ENCODE data around the gene ZNF195.
"Not testable (repeated sequence)": the region's sequence is repeated elsewhere in the genome, so short reads cannot be mapped to it uniquely, and the experiment has no call there.

Gene ZNF195

DNA sequence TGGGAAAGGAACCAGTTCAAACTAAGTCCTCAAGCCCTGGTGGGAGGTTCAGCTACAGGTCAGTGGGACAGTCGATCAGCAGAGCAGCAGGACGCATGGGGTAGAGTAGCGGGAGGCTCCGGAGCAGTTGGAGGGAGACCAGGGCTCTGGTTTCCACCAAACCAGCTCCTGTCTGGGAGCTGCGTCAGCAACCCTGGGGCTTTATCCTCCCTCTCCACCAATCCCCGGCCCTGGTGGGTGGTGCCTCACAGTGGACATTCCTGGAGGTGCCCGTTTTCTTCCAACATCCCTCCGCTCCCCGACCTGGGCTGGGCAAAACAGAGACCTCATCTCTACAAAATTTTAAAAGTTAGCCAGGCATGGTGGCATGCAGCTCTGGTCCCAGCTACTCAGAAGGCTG lies 32.4 kb downstream of the ZNF195 start:
- DNase-seq (ENCODE audit: low read depth) = no peak

DNA sequence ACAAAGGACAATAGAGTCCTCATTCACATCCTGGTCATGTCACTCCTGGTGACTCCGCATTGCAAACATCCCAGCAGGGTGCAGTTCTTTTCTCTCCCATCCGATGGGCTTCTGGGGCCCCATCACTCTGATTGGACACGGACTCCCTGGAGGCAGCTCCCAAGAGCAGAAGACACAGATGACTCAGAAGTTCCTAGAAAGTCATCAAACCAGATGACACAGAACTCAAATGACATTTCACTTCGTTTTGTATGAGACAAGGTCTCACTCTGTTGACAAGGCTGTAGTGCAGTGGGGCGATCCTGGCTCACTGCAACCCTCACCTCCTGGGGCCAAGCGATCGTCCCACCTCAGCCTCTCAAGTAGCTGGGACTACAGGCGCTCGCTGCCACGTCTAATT lies 33.2 kb downstream of the ZNF195 start:
- DNase-seq (ENCODE audit: low read depth) = no peak

DNA sequence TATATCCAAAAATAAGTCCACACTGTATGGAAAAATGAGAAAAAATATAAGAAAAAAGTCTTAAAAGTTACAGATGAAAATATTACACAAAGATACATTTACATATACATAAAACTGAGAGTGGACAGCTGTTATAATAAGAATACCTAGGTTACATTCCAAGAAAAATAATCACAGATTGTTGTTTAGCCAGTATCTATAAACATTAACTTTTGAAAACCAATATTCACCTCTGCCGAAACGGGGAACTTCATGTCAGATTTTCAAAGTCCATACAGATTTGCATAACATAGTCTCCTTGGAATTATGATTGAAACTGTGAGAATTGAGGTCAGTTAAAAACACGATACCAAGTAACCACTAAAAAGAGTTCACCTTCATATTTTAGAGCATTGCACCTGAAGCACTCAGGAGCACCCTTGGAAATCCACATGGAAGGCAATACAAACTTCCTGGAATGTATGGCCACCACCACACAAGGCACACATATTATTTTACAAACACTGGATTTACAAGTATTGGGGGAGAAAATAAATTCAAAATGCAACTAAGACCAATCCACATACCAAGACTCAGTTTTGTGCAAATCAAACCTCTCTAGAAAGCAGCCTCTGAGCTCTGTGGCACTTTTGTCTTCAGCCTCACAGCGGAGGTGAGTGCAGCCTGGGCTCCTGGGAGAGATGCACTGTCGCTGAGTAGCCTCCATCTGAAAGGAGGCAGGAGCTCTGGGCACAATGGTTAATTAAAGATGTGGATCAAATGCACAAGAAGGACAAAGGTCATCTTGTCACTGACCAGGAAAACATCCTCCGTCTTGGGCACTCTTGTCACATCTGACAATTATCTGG lies 34.4 kb downstream of the ZNF195 start:
- DNase-seq (ENCODE audit: low read depth) = no peak

DNA sequence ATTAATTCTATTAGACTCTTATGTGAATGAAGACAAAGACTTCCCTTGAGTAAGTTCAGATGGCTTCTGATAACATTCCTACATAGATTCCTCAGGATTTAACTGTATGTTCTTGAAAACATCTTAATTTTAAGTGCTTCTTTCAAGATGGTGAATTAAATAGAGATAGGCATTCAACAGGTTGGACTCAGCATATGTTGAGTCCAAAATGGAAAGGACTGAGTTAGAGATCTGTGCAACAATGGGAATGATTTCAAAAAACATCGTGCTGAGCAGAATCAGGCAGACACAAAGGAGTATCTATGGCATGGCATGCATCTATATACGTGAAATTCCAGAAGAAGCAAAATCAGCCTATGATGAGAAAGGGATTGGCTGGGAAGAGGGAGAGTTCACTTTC lies 36.2 kb downstream of the ZNF195 start:
- DNase-seq (ENCODE audit: low read depth) = no peak

DNA sequence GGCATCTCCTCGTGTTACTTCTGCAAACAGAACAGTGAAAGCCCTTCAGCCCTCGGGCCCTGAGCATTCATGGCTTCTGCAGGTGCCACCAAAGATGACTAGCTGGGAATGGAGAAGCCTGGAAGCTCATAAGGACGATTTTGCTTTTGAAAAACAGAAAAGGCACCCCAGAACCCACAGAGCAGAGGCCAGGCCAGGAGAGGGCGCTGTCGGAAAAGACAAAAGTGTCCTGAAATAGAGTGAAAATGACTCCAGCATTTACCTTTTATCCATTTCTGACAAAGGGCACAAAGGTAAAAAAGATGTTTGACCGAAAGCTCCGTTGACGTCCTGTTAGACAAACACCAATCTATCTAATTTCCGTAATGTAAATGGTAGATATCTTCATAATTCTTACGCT lies 37.6 kb downstream of the ZNF195 start:
- peak; percentile 53 for DNase-seq (ENCODE audit: low read depth)

DNA sequence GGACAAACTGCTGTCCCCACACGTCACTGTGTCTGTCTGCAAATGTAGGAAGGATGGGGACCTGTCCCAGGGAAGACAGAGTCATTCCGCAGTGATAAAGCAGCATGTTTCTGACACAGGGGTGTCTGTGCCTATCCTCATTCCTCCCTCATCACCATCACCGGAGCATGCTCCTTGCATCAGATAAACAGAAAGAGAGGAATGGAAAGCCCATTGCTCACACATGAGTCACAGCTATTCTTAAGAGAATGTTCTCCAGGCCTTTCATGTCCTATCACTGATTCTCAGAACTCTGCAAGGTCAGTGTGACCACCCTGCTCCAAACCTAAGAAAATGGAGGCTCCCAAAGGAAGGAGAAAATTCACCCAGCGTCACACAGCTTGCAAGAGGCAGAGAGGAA lies 38.9 kb downstream of the ZNF195 start:
- DNase-seq (ENCODE audit: low read depth) = no peak

DNA sequence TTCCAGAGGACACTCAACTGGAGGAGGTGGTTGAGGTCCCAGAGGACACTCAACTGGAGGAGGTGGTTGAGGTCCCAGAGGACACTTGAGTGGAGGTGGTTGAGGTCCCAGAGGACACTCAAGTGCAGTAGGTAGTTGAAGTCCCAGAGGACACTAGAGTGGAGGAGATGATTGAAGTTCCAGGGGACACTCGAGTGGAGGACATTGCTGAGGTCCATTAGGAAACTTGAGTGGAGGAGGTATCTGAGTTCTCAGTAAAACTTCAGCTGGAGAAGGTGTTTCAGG lies 39.7 kb downstream of the ZNF195 start:
- no peak for DNase-seq (ENCODE audit: low read depth)

DNA sequence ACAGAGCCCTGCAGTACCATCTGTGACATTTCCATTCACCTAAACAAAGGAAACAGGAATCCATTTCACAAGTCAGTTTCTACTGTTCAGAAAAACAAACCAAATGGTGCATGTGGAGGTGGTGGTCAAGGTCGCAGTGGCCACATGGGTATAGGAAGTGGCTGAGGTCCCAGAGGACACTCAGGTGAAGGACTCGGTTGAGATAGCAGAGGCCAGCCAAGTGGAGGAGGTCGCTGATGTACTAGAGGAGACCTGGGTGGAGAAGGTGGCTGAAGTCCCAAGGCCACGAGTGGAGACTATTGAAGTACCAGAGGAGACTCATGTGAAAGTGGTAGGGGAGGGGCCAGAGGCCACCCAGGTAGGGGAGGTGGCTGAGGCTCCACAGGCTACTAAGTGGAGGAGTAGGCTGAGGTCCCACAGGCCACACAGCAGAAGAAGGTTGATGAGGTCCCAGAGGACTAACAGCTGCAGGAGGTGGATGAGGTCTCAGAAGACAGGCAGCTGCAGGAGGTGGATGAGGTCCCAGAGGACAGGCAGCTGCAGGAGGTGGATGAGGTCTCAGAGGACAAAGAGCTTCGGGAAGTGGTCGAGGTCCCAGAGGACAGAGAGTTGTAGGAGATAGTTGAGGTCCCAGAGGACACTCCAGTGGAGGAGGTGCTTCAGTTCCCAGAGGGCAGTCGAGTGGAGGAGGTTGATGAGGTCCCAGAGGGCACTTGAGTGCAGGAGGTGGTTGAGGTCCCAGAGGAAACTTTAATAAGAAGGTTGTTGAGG lies 40.2 kb downstream of the ZNF195 start:
- DNase-seq (ENCODE audit: low read depth) = no peak

DNA sequence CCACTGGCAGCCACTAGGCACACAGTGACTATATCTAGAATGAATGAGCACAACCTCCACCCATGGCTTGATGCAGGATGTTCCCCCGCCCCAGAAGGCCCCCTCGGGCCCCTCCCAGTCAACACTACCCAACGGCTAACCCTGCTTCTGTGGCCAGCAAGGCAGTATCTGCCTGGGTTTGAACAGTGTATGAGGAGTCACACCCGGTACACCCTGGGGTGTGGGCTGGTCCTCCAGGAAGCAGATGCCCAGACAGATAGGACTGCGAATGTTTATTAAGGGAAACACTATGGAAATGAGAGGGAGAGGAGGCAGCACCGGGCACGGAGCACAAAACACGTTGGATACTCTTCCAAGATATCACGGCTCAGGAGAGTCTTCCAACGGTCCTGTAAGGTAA lies 42.5 kb downstream of the ZNF195 start:
- DNase-seq (ENCODE audit: low read depth) = not testable (repeated sequence)

DNA sequence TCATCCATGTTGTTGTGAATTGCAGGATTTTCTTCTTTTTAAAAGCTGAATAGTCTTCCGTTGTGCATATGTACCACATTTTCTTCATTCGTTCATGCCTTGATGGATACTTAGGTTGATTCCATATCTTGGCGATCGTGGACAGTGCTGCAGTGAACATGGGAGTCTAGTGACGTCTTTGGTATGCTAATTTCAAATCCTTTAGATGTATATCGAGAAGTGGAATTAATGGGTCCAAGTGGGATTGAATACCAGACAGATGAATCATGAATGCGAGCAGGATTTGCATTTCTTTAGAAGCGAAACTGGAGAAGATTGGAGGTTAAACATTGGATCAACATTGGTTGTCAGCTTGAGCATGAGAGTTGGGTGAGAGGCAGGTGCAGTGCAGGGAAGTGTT lies 45.8 kb downstream of the ZNF195 start:
- DNase-seq (ENCODE audit: low read depth) = not testable (repeated sequence)

DNA sequence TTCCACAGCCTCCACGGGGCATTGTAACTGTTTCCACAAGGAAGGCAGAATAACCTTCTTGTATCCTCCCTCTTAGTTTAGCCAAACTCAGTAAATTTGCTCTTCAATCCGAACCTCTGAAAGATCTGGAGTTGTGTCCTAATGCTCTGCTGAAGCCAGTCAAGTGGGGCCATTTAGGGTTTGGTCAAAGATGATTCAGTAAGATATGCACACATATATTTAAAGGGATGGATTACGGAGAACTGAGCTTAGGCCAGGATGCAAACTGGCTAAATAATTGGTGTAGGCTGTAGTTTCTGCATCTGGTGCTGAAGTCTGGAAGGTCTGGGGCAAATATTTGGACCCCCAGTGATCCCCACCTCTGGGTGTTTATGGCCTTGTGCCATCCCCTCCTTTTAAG lies 47.9 kb downstream of the ZNF195 start:
- not testable (repeated sequence) for DNase-seq (ENCODE audit: low read depth)

DNA sequence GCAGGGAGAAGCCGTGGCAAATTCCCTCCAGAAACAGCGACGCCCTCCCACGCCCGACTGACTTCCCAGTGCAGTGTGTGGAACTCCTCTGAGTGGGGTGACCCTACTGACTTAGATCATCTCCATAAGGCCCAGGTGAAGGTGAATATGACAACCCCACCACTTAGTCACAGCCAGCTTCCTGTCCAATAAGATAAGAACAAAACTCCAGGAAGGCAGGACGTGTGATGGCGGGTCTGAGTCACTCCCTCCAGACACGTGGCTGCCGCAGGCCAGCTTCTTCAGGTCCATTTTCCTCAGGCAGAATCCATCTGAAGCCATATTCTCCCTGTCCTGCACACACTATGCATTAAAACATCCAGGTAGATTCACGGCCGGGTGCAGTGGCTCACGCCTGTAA lies 48.9 kb downstream of the ZNF195 start:
- DNase-seq (ENCODE audit: low read depth) = not testable (repeated sequence)

DNA sequence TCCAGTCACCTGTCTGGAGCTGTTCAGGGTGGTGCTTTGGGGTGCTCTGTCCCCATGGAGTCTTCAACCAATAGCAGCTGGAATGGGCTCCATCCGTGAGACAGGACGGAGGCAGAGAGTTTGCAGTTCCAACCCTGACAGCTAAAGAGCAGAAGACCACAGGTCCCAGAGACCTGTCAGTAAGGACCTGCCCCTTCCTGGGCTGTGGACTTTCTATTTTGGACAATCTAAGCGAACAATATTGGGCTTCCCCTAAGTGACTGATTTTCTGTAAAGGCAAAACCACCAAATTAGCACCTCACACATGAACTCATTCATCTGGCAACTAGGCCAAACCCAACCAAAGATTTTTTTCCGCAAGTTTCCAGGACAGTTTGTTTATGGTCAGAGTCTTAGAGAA lies 50.4 kb downstream of the ZNF195 start:
- not testable (repeated sequence) for DNase-seq (ENCODE audit: low read depth)

DNA sequence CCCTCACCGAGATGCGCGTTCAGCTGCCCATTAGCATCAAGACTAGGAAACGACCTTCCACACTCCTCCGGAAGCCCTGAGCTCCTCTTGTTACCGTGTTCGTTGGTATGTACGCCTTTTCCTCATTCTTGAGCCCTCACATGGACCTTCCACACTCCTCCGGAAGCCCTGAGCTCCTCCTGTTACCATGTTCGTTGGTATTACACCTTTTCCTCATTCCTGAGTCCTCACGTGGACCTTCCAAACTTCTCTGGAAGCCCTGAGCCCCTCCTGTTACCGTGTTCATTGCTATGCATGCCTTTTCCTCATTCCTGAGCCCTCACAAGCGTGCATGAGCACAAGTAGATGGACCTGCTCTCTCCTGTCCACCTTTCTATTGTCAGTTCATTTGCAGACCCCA lies 52.5 kb downstream of the ZNF195 start:
- DNase-seq (ENCODE audit: low read depth) = not testable (repeated sequence)

DNA sequence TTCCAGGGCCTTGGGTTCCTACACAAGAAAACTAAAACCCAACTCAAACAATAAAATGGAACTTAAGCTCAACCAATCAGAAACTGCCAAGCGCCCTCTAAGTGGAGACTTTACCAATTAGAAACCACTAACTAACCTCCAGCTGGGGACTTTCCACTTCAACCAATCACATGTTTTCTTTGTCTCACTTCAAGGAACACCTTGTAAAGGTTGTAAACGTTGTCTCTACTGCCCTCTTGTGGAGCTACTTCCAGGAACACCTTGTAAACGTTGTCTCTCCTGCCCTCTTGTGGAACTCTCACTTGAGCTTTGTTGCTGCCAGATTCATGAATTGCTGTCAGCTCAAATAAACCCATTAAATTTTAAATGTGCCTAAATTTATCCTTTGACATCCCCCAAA lies 54.2 kb downstream of the ZNF195 start:
- DNase-seq (ENCODE audit: low read depth) = not testable (repeated sequence)
